WERI-Rb-1 (cell line): Measurements from ENCODE around the gene ALOX5AP.

ENCODE experiments used
- DNase-seq: peaks from one replicate; pipeline ENCODE4 v3.0.0-alpha.2; 2020
- H3K27ac ChIP-seq: fragments of 250-450 bp; sonication (Bioruptor Pico); 2 replicates; pipeline ENCODE4 v1.5.1; 2020; ENCODE audit warnings: mild to moderate bottlenecking, moderate library complexity
- H3K27me3 ChIP-seq: fragments of 250-450 bp; sonication (Bioruptor Pico); 2 replicates; pipeline ENCODE4 v1.5.1; 2021; ENCODE audit warnings: mild to moderate bottlenecking, low read depth, moderate library complexity; ENCODE audit not compliant: insufficient read depth, severe bottlenecking
- H3K36me3 ChIP-seq: fragments of 250-450 bp; sonication (Bioruptor Pico); 2 replicates; pipeline ENCODE4 v1.5.1; 2020; ENCODE audit warnings: mild to moderate bottlenecking, moderate library complexity
- H3K4me3 ChIP-seq: 2 replicates; pipeline ENCODE4 v1.5.1; 2011; ENCODE audit warnings: low read depth, mild to moderate bottlenecking, control low read depth, low read length
- H3K9me3 ChIP-seq: fragments of 250-450 bp; sonication (Bioruptor Pico); 2 replicates; pipeline ENCODE4 v1.5.1; 2021; ENCODE audit warnings: mild to moderate bottlenecking, moderate library complexity; ENCODE audit not compliant: severe bottlenecking
- CTCF ChIP-seq: IDR thresholded peaks from 2 replicates; pipeline ENCODE4 v1.5.1; 2011; ENCODE audit warnings: low read depth, mild to moderate bottlenecking, control low read depth, inconsistent platforms, low read length

ALOX5AP gene

GRCh38 chr13:30810801-30811200, 75.5 kb downstream of the ALOX5AP start:
- TF ChIP-seq CTCF = no peak
- Histone ChIP-seq H3K27ac (no peak overlapping the region), H3K4me3 (no peak overlapping the region), H3K36me3 (no peaks in the 10 kb centered on the region), H3K9me3 (no peaks in the 10 kb centered on the region), H3K27me3 (no peaks in the 10 kb centered on the region)
- no peak for DNase-seq
